CD4-positive, alpha-beta T cell treated with Interferon alpha-2 for 1 hour (primary cell): ENCODE data around the gene EYS.

ENCODE experiments used
- DNase-seq, 2 donors: peaks; one replicate each; pipeline ENCODE4 v3.0.0-alpha.2; 2020 to 2022

Gene EYS

DNA sequence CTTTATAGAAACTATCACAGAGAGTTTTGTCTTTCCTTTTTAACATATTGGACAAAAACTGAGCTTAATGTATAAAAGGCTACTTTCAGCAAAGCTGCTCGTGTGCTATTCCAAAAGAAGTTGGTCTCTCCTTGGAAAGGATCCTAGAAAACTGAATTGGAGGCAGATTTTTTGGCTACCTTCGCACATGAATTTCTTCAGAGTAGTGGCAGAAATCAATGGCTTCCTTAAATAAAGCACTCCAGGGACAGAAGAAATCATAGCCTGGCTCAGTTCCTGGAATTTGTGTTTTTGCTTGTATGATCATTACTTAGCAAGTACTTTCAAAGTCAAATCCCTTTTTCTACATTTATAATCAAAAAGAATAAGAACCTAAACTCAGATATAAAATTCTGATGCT lies 1291.1 kb downstream of the EYS start:
- DNase-seq: no peak

DNA sequence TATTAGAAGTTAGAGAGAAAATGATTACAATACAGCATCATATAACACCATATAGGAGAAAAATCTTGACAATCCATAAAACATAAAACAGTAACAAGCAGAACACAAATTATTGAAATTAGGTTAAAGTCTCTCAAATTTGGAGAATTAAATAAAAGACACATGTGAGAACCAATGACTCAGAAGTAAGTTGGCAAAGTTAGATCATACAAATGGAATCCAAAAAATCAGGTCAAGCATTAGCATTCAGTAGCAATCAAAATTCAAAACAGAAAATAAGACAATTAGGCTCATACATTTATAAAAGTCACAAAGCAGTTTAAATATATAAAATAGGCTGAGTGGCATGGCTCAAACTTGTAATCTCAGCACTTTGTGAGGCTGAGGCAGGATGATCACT lies 1295.8 kb downstream of the EYS start:
- no peak for DNase-seq

DNA sequence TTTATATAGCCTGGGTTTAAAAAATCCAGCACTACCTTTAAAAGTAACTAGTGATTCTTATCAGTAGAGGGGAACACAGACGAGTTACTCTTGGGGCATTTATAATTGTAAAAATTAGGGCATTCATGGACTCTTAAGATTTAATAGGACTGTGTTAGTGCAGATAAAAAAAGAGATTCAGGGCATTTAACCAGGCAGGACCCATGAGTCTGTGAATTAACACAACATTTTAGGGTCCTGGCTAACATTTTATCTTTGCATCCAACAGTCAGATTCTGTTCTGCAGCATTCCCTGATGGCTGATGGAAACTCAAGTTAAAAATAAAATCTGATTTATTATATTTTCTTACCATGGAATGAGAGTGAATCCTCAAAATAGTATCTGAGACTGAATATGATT lies 1297.1 kb downstream of the EYS start:
- no peak for DNase-seq

DNA sequence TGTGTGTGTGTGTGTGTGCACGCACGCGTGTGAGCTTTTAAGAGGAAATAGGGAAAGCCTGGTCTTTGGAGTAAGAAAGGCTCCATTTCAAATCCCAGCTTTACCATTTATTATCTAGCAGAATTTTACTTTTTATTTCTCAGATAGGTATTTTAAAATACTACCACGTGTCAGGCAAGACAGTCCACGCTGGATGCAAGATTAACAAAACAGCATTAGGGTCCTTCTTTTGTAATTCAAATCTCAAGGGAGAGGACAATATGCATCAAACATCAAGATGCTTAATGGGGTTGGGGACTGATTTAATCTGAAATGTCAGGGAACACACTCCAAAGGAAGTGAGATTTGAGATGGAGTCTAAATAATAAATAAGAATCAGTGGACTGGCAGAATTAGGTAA lies 1302.6 kb downstream of the EYS start:
- DNase-seq: no peak

DNA sequence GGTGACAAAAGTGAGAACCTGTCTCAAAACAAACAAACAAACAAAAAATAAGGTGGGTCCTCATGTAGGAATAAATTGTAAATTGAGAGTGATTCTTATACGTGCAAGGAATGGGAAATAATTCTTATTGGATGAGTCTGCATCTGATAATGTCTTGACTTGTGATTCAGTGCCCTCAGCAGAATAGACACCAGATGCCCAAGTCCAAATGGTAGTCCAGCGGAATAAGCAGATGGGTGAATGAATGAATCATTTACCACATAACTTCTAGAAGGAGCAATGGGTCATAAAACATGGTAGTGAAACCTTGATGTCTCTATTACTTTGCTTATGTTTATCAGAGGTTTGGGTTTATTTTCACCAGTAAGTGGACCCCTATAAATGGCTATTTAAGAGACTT lies 1323.7 kb downstream of the EYS start:
- DNase-seq: no peak

DNA sequence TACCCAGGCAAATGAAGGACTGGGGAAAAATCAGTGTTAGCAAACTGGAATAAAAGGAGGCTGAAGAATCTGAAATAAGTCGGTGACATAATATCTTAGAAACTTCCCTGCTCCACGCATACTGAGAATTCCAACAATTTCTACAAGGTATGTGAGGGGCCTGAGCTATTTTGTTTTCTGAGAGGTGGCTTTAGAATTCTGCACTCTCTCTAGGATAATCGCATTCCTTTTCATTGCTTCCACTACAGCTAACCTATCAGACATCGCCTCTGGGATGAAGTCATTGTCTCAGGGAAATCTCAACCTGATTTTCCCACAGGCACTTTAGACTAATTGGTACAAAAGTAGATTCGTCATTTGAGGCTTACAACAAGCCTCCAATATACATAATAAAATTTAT lies 1330.6 kb downstream of the EYS start:
- no peak for DNase-seq

DNA sequence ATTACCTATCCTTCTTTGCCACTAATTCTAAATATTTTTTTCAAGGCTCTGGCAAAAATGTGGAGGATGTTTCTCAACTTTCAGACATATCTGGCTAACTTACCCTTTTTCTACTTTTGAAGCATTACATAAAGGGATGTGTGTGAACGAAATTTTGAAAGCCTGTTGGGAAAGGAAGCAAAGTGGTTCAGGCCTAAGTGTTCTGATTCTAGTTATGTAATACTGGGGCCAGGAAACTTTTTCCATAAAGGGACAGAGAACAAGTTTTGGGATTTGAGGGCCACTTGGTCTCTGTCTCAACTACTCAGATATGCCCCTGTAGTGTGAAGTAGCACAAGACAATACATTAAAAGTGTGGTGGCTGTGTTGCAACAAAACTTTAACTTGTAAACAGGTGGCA lies 1349.6 kb downstream of the EYS start:
- no peak for DNase-seq

DNA sequence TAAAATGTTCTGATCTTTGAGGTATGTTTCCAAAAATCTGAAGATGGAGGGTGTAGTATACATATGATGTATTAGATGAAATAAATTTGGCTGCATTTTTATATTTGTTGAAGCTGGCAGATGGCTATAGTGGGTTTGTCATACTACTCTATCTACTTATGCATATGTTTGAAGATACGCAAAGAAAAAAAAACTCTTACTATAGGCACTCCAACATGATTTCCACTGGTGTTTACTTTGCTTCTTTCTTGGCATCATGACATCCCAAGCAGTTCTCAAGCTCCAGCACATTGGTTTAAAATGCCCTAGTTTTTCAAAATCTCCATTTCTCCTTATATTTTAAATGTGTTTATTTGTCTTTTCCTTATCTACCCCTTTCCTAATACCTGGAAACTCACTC lies 1359.6 kb downstream of the EYS start:
- no peak for DNase-seq

DNA sequence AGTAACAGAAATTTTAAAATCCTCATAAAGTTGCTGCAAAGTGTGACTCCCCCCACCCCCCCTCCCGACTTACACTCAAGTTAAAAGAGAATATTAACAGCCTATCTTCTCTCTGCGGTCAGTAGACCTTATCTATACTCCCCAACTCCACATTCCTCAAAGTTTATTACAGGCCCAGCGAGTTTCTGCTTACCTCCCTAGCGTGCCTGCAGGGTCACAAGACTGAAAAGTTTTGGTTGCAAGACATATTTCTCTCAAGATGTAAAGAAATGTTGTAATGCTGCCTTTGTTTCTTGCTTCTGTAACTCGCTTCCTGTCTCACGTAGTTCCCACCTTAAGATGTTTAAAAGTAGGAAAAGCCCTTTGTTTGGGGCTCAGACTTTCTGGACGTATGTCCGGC lies 1371.8 kb downstream of the EYS start:
- DNase-seq: no peak

DNA sequence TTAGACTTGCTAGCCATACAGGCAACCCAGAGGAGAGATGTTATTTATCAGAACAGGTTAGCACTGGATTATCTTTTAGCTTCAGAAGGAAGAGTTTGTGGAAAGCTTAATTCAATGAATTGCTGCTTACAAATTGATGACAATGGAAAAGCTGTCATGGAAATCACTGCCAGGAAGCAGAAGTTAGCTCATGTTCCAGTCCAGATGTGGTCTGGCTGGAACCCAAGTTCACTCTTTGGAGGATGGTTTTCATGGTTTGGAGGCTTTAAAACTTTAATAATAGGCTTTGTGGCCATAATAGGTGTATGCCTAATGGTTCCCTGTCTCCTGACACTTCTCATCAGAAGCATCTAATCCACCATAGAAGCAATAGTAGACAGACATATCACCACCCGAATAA lies 1372.4 kb downstream of the EYS start:
- no peak for DNase-seq

DNA sequence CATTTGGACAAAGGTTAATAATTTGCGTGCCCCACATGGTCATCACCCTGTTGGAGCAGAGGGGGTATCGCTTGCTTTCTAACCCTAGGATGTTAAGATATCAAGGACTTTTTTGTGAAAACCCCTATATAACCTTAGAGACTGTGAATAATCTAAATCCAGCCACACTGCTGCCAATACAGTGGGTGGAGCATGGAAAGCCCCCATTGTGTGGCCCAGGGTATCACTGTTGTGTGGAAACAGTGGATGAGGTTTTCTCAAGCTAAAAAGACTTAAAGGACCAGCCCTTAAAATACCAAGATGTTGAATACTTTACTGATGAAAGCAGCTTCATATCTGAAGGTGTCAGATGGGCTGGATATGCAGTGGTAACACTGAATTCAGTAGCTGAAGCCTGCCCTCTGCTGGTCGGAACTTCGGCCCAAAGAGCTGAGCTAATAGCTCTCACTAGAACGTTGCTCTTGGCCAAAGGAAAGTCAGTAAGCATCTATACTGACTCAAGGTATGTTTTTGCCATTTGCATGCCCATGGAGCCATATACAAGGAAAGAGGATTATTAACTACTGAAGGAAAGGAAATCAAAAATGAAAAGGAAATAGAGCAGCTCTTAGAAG lies 1376.2 kb downstream of the EYS start:
- no peak for DNase-seq

DNA sequence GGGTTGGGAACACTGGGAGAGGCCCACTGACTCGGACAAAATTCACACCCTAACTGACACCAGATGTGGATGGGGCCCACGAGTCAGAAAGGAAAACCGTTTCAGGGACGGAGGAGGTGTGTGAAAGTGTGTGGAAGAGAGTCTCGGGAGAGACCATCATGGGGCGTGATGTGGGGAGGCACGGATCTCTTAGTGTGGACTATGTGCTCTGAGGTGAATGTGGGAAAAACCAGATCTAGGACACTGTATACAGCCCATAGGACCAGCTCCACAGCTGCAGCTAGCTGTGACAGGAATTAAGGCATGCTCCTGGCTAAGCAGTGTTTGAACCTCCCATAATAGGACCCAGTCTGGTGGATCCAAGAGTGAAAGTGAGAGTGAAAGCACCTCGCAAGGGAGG lies 1380.1 kb downstream of the EYS start:
- DNase-seq: no peak

DNA sequence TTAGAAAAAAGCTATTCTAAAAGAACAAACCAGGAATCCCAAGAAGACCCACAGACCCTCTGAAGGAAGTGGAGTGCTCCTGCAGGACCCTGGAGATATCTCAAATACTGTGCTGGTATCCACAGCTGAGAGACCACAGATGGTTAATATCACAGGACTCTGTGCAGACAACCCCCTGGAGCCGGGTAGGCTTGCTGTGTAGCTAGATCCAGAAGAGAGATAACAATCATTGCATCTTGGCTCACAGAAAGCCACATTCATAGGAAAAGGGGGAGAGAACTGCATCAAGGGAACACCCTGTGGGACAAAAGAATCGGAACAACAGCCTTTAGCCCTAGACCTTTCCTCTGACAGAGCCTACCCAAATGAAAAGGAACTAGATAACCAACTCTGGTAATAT lies 1381.9 kb downstream of the EYS start:
- no peak for DNase-seq

DNA sequence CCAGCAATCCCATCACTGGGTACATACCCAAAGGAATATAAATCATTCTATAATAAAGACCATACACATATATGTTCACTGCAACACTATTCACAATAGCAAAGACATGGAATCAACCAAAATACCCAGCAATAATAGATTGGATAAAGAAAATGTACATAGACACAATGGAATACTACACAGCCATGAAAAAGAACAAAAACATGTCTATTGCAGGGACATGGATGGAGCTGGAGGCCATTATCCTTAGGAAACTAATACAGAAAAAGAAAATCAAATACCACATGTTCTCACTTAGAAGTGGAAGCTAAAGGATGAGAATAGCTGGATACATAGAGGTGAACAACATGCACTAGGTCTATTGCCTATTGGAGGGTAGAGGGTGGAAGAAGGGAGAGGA lies 1396.8 kb downstream of the EYS start:
- no peak for DNase-seq

DNA sequence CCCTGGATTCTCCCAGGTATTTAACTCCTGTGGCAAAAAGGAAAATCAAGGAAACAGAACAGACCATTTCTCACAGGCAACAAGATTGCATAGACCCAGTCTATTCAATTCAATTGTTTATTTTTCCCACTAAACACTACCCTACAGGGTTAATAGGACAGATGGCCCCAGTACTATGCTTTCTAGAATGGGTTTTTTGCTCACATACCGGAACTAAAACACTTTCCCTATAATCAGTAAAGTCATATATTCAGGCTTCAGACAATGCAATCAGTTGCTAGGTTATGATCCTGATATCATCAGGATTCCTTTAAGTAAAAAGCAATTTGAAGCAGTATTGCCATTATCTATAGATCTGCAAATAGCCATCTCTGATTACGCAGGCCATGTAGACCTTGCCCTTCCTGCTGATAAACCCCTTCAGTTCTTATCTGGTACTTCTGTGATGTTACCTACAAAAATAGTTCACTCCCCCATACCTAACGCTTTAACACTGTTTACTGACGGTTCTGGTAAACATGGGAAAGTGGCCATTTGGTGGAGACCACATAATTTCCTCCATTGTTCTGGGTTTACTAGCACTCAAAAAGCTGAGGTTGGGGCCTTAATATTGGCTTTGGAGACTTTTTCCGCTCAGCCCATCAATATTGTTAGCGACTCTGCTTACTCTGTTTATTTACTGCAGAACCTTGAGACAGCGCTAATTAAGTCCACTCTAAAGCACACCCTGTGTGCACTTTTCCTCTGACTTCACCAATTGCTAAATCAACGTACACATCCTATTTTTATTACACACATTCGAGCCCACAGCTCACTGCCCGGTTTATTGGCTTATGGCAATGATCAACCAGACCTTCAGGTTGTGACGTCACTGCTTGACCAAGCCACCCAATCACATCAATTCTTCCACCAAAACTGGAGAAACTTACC lies 1405.5 kb downstream of the EYS start:
- DNase-seq: no peak

DNA sequence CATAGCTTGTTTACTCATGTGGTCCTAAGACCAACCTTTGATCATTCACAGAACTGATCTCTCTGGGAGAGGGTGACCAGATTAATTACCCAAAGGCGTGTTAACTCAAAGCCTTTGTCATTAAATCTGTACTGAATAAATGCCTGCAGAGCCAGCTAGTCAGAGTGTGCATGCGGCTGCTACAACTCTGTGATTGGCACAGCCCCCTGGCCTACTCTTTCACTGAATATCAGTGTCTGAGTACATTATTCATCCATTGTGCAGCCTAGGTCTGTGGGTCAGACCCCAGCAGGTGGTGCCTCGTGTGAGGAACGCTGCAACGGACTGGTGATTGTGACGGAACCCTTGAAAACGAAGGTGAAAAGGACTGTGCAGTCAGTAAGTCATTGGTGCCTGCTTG lies 1407.8 kb downstream of the EYS start:
- no peak for DNase-seq

DNA sequence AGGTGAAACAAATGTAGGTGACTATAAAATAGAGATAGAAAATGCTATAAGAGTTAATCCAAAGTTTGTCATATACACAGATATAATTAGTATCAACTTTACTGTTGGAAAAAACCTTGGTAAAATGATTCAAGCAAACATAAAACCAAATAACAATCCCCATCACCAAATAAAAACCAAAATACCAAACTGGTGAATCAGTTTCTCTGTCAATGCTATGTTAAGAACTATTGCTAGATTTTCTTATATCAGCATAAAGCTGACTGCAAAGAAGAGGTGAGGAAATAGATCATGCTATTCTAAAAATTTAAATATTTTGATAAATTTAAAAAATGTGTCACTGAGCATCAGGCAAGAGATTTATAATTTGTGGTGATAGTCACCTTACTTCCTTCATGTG lies 1413.0 kb downstream of the EYS start:
- no peak for DNase-seq

DNA sequence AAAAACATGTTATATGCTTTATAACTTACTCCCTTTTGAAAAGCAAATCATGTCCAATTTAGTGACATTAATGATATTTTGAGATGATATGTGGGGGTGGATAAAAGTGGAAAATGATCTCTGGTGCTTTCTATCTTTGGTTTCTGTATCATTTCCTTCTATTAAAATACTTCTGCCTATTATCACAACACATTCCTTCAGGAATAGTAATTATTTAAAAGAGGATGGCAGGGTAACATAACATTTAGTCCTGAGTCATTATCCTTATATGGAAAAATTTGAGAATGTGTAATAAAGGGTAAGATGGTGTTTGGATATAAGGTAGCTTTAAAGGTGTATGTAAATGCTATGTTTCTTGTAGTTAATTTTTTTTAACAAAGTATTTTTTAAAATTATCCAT lies 1413.7 kb downstream of the EYS start:
- DNase-seq: no peak

DNA sequence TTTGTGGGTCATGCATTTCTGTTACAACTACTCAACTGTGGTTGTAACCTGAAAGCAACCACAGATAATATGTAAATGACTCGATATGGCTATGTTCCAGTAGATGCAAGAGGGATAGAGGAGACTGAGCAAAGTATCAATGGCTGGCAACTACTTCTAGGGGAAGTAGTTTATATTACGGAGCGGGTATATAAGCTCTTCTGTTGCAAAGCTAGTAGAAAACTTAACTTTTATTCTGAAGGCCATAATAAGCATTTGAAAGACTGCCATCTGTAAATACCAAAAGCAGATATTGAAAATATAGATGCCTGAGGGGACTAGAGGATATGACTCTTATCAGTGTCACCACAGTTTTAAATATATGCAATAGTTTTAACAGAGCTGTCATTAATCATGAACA lies 1416.2 kb downstream of the EYS start:
- no peak for DNase-seq

DNA sequence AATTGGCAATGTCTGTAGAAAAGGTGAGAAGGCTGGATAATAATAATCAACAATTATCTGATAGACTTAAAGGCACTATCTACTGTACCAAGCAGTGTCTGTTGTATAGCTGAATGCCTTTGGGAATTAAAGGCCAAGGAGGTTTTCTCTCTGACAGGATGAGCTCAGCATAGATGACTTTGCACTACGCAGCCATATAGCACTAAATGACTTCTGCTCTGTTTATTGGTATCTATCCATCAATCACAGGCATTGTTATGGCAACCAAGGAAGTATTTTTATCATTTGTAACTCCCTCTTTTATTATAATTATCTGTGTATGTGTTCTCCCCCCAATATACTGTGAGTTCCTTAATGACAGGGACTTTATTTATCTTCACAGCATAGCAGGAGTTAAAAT lies 1417.1 kb downstream of the EYS start:
- no peak for DNase-seq

DNA sequence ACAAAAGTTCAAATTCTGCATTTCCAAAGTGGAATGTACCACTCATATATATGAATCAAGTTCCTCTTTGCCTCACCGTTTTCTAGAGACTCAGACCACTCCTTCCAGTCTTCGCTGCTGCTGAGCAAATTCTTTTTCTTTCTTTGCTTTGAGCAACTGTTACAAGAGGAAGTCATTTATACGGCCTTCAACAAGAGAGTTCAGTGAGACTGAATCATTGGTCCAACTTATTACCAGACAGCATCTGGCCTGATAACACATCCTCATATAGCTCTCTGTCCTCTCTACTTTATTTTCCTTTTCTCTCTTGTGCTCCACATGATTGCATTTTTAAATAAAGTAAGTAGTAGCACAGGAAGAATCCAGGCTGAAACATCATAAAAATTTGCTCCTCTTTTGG lies 1418.7 kb downstream of the EYS start:
- DNase-seq: no peak

DNA sequence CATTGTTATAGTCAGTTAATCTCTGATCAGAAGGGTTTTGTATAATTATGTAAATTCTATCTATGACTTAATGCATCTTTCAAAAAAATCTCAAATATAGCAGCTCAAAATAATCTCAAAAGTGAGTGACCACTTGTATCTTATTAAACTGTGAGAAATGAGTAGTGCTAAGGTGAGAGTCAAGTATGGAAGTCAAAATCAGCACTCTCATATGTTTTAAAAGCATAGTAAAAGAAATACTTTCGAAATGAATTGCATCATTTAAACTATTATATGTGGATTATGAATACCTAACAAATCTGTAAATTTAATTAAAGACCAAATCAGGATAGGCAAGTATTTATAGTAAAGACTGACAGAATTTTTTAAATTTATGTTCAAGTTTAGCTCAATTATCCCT lies 1425.9 kb downstream of the EYS start:
- no peak for DNase-seq

DNA sequence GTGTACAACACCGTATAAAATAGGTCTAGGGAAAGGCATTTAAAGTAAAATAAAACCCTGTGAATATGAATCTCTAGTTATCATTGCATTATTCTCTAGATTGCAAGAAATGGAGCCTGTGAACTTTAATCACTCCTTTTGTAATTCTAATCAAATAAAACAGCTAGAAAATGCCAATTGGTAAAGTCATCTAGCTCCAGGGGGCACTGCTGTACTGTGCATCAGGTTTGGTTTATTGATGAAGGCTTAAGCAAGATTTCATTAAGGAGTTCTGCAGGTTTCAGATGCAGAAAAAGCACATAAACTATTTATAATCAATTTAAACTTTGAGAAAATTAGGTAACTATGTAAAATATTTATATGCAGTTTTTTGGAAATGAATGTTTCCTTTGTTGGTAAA lies 1426.5 kb downstream of the EYS start:
- DNase-seq: no peak

DNA sequence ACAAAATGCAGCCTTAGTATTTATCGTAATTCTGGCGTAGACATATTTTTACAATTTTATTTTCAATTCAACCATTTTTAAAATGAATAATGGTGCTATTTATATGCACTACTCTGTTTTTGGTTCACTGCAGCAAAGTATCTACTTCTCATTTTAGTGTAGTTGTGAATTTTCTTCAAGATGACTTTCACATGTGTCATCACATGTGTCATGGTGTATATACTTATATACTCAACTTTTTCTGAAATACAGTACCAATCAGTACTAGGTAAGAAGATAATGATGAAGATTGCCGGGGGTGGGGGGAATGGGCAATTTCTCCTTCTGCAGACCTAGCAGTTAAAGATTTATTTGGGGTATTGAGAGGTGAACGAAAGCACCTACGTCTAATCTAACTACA lies 1436.9 kb downstream of the EYS start:
- no peak for DNase-seq

DNA sequence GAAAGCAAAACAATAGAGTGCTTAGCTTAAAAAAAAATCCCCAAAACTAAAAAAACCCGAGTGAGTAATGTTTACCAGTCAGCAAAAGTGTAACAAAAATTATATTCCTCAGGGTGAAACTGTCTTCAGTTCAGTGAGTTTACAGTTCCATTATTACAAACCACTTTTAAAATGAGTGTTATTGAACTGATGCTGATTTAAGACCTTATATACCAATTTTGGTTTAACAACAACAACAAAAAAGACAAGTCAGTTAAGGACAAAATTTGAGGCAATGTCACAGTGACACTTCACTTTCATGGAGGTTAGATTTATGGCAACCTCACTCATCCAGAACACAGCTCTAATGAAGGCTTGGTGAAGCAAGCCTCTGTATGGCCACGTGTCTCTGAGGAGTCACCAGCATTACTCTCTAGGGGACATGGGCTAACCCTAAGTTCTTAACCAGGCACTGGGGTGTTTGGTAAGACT lies 1440.6 kb downstream of the EYS start:
- DNase-seq: no peak
